ENCODE measurements around the gene C10orf71.

Gene C10orf71

DNA sequence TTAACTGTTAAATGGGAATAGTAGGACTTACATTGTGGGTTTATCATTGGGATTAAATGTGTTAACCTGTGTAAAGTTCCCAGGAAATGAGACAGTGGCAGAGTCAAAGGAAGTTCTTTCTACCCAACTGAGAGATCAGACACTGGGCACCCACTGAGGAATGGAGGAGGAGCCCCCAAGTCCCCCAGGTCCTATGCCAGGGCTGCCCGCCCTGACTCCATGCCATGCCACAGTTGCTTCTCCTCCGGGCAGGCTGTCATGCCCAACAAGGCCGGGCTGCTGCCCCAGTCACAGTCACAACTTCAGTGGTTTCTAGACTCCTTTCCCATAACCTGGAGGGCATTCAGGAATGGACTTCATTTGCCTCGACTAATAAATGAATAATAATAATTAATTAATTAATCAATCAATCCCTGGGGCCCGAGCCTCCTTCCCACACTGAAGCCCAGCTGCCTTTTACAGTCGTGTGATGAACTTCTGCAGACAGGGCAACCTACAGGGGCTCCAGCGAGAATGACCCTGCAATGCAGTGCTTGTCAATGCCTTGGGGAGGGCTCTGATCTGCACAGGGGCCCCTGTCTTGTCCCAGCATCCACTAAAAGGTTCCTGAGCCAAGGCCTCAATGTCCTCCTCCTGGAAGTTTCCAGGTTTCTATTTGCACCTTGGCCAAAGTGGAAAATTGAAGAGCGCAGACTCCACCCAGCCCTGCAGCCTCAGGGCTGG is 64.5 kb downstream of the C10orf71 start:
- DNase-seq: no peak

DNA sequence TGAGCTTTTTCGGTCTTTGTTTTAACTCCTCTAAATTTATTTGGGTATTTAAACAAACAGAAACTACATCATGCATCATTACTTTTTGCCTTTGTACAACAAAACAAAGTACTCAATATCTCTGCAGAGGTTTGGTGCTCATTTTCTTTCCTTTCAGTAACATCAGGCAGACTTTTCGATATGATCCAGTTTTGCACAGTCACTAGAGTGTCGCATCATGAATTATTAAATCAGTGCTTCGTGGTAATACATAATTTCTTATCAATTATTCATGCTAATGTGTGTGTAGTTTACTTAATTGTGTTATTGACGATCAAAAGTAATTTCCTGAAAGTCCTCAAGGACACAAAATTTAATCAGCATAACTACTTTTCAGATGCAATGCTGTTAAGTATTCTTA is 65.1 kb downstream of the C10orf71 start:
- no peak for DNase-seq

DNA sequence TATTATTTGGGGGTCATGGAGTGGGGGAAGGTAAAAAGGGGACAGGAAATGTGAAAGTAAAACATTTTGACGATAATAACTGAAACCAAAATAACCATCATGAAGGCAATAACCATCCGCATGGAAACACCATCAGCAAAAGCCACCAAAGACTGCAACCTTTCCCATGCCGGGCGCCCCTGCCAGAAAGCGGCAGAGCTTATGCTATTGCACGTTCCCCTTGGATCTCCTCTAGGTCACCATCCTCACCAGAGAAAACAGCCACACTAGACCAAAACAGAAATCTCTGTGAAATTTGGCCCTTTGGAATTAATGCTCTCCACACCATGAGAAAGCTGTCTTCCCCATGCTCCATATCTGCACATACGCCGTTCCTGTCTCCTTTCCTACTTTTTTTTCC is 65.8 kb downstream of the C10orf71 start:
- DNase-seq: no peak

DNA sequence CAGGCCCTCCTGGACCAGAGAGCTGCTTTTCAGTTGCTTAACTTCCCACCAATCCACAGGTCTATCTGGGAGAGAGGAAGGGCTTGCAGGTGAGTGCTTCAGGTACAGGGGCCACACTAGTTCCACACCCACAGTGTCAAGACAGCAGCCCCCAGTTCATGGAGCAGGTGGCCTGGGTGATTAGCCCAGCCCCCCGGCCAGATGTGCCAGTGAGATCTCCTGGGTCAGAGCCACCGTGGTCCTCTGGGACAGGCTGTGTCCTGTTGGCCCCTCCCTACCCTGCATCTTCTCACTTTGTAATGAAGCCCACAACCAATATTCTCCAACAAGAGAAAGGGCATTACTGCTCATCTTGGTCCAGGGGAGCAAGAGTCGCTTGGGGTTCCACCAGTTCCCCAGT is 66.3 kb downstream of the C10orf71 start:
- no peak for DNase-seq

- no peak for DNase-seq
Measured at GRCh38 chr10:49365675-49366415, 66.9 kb downstream of the C10orf71 start.

DNA sequence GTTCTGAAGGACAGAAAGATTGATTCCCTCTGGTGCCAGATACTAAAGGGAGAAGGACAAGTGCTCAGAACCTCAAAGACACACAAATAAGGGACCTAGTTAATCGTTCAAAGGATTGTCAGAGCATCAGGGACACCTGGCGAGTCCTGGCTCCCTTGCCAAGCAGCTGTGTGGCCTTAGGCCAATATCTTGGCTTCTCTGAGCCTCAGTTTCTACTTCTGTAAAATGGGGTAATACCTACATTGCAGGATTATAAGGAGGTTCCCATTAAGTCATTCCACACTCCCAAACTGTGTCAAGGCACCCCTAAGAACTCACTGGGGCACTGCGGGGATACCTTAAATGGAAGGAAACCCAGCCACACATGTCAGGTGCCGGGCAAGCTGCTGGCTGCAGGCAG is 67.5 kb downstream of the C10orf71 start:
- DNase-seq: no peak

GRCh38 chr10:49367600-49367999 is 68.6 kb downstream of the C10orf71 start:
- DNase-seq: no peak

- DNase-seq: no peak
Measured at GRCh38 chr10:49368256-49368655, 69.3 kb downstream of the C10orf71 start.

GRCh38 chr10:49369216-49370162 is 70.5 kb downstream of the C10orf71 start:
- no peak for DNase-seq

DNA sequence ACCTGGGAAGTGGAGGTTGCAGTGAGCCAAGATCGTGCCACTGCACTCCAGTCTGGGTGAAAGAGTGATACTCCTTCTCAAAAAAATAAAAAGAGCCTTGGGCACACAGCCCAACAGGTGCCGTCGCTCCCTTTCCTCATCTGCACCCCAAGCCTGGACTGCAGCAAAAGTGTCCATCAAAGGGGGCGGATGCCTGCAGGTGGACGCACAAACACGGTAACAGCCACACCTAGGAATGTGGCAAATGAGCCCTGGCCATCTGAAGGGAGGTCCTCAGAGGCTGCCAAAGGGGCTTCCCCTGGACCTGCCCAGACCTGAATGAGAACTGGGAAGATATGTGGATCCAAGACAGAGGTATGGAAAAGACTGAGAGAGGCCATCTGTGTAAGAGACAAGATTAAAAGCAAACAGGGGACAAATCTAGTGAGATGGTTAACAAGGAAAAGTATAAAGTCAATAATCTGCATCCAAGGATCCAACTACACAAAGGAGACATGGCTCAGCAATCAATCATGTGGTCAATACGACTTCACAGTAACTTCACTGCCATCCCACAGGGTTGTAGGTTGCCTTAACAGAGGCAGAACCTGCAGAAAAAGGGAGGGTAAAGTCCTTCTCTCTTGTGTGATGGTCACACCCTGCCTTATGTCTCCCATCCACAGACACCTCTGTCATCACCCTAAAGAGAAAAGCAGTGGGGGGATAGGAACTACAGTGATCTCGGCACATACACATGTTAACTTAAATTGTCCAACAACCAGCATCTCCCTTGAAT is 71.5 kb downstream of the C10orf71 start:
- no peak for DNase-seq

DNA sequence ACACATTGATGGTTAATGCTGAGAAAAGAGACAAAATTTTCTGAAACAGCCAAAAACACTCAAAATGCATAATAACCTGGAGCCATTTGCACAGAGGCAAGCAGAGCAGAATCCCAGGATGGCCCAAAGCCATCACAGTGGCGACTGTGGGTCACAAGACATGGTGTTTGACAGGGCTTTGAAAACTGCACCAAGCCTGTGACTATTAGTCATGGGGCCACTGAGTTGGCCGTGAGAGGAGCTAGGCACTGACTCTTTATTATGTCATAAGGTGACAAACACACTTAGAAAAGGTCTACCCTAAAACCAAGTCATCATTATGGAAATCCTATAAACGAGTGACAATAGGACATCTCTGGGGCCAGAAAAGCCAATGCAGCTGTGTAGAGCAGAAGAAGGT is 73.0 kb downstream of the C10orf71 start:
- no peak for DNase-seq

DNA sequence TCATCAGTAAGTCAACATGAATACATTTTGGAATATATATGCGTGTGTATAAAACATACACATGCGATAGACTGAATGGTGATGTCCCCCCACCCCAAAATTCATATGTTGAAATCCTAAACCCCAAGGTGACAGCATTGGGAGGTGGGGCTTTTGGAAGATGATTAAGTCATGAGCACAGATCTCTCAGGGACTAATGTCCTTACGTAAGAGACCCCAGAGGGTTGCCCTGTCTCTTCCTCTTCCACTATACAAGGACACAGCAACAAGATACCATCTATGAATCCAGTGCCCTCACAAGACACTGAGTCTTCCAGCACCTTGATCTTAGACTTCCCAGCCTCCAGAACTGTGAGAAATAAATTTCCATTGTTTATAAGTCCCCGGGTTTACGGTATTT is 74.4 kb downstream of the C10orf71 start:
- no peak for DNase-seq

DNA sequence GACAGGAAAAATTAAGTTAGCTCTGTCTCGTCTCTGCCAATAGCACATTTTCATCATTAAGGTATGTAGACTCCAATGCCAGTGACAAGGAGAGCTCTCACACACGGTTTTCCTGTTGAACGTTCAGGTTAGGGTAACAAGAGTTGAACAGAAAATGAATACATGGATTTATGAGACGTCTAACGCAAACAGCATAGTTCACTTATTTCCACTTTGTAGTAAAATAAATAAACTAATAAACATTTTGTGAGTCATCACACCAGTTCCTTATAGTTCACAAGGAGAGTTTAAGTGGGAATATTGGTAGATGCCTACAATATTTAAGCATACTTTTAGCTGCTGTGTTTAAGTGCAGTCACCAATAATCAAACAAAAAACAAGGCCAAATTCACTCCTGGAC is 75.8 kb downstream of the C10orf71 start:
- DNase-seq: no peak

- no peak for DNase-seq
Measured at GRCh38 chr10:49375611-49376010, 76.6 kb downstream of the C10orf71 start.
